Medulla oblongata (tissue), 1 donor: ENCODE results near the gene FDPS.
A peak's percentile ranks its signal among the peaks of the same experiment; 100 is the strongest.
"Not testable (repeated sequence)": the region's sequence is repeated elsewhere in the genome, so short reads cannot be mapped to it uniquely, and the experiment has no call there.

Source experiments
- DNase-seq: peaks from one replicate; pipeline ENCODE4 v3.0.0-alpha.2; 2015; ENCODE audit errors: extremely low spot score

Gene FDPS

GRCh38 chr1:155285631-155286044 is 23.0 kb upstream of the FDPS start:
- DNase-seq: no peak

GRCh38 chr1:155286544-155286943 is 22.1 kb upstream of the FDPS start:
- DNase-seq: no peak

GRCh38 chr1:155287987-155288543 is 20.6 kb upstream of the FDPS start:
- DNase-seq: no peak

- not testable (repeated sequence) for DNase-seq
Measured at GRCh38 chr1:155291006-155291405, 17.7 kb upstream of the FDPS start.

- no peak for DNase-seq
Measured at GRCh38 chr1:155293086-155293749, 15.4 kb upstream of the FDPS start.

GRCh38 chr1:155294520-155295182 is 14.0 kb upstream of the FDPS start:
- no peak for DNase-seq

GRCh38 chr1:155295183-155295941 is 13.3 kb upstream of the FDPS start:
- no peak for DNase-seq

- DNase-seq: no peak
Measured at GRCh38 chr1:155295942-155296267, 12.8 kb upstream of the FDPS start.

GRCh38 chr1:155296661-155297060 is 12.0 kb upstream of the FDPS start:
- no peak for DNase-seq

GRCh38 chr1:155297384-155297783 is 11.3 kb upstream of the FDPS start:
- no peak for DNase-seq

GRCh38 chr1:155300024-155300423 is 8.6 kb upstream of the FDPS start:
- DNase-seq: no peak

- no peak for DNase-seq
Measured at GRCh38 chr1:155300553-155301329, 7.9 kb upstream of the FDPS start.

- DNase-seq: no peak
Measured at GRCh38 chr1:155301342-155301841, 7.3 kb upstream of the FDPS start, which contains the start of gene PKLR. Gene PKLR (minus strand): TSS chr1:155301438. CDS start chr1:155301395, 43 bp downstream.

- no peak for DNase-seq
Measured at GRCh38 chr1:155304558-155305063, 4.1 kb upstream of the FDPS start.

GRCh38 chr1:155305881-155306391 is 2.7 kb upstream of the FDPS start:
- no peak for DNase-seq

GRCh38 chr1:155307247-155307740 is 1.4 kb upstream of the FDPS start:
- DNase-seq: peak; percentile 21

GRCh38 chr1:155309423-155310021 is 856 bp downstream of the FDPS start:
- DNase-seq: peak; percentile 19

GRCh38 chr1:155313261-155313660 is 4.6 kb downstream of the FDPS start:
- peak; percentile 50 for DNase-seq

- DNase-seq: no peak
Measured at GRCh38 chr1:155316922-155317321, 8.3 kb downstream of the FDPS start.

- no peak for DNase-seq
Measured at GRCh38 chr1:155318082-155318481, 9.4 kb downstream of the FDPS start.
